Prostate gland (tissue), 2 donors: Measurements from ENCODE around the gene HTR4. TPM values are rescaled to one million over a fixed set of nuclear protein-coding genes. Genes with fewer than 3 reads are reported as not detected.
A peak's percentile ranks its signal among the peaks of the same experiment; 100 is the strongest.
"Not testable (repeated sequence)": the region's sequence is repeated elsewhere in the genome, so short reads cannot be mapped to it uniquely, and the experiment has no call there.

Experiments used
- DNase-seq: peaks from one replicate; pipeline ENCODE4 v3.0.0-alpha.2; 2019; ENCODE audit warnings: low spot score
- H3K27ac ChIP-seq, 2 donors: fragments of 200-600 bp; sonication (generic); 2 replicates each; pipeline ENCODE4 v1.5.1; 2017 to 2019
- H3K27me3 ChIP-seq: fragments of 200-600 bp; sonication (generic); replicated peaks from 2 replicates; pipeline ENCODE4 v1.5.1; 2019; ENCODE audit not compliant: insufficient read depth
- H3K36me3 ChIP-seq, 2 donors: fragments of 200-600 bp; sonication (generic); 1 replicate in 1 of 2; 2 replicates in 1 of 2; pipeline versions ENCODE4 v1.5.1 to v1.8.1; 2017 to 2019
- H3K4me1 ChIP-seq: fragments of 200-600 bp; sonication (generic); replicated peaks from 2 replicates; pipeline ENCODE4 v1.5.1; 2019
- H3K4me3 ChIP-seq, 2 donors: fragments of 200-600 bp; sonication (generic); 2 replicates each; pipeline ENCODE4 v1.5.1; 2017 to 2019
- H3K9me3 ChIP-seq: fragments of 200-600 bp; sonication (generic); 2 replicates; pipeline ENCODE4 v1.5.1; 2017
- CTCF ChIP-seq, 4 experiments: fragments of 200-600 bp in 2 of 4; fragments of 450-650 bp in 2 of 4; sonication (generic) in 2 of 4; IDR thresholded peaks; 1 replicate in 3 of 4; 2 replicates in 1 of 4; pipeline ENCODE4 v1.5.1; 2016 to 2019; ENCODE audit warnings: antibody characterized with exemption in 4 of 4, mild to moderate bottlenecking in 2 of 4, moderate library complexity in 2 of 4
- POLR2A ChIP-seq: fragments of 450-650 bp; IDR thresholded peaks from one replicate; pipeline ENCODE4 v1.6.1; 2016; ENCODE audit warnings: antibody characterized with exemption, mild to moderate bottlenecking
- POLR2AphosphoS5 ChIP-seq: sonication (generic); formaldehyde crosslinking; IDR thresholded peaks from one replicate; pipeline ENCODE4 v1.6.1; 2017; ENCODE audit warnings: antibody characterized with exemption
- WGBS: methylation state at CpG from one replicate; pipeline ENCODE4 v1.1.5; 2018; 5-methylcytosine and 5-hydroxymethylcytosine counted together
- intact Hi-C: fragments of 100-400 bp; cut with DNase I; formaldehyde crosslinking; loops from one replicate; pipeline ENCODE4 v1.14.2; 2022
- total RNA-seq, 2 donors: library from RNA; depleted of rRNA; stranded (reverse); fragments of >200 nt; gene quantifications; one replicate each; pipeline ENCODE4 v1.1.0, GENCODE V29; 2016

HTR4 gene
- total RNA-seq, 2 donors from 2014 or later = 2.1 TPM; not detected in 1

- no peak for DNase-seq
- Histone ChIP-seq H3K27ac (no peak overlapping the region), H3K4me3 (no peak overlapping the region), H3K9me3 (no peaks in the 10 kb centered on the region), H3K36me3 (no peaks in the 10 kb centered on the region), H3K4me1 (no peaks in the 10 kb centered on the region), H3K27me3 (no peaks in the 10 kb centered on the region)
- 92% methylated on average over 8 of the region's 8 CpGs for WGBS
- TF ChIP-seq POLR2AphosphoS5 (no peak), POLR2A (no peak), CTCF (IDR thresholded peaks at IDR 0.05) (no peak)
- intact Hi-C loops = no loop called here
Observed at GRCh38 chr5:148474025-148474511, 180.3 kb downstream of the HTR4 start.

GRCh38 chr5:148471379-148471778 lies 182.9 kb downstream of the HTR4 start:
- Histone ChIP-seq H3K9me3 (no peaks in the 10 kb centered on the region), H3K36me3 (no peaks in the 10 kb centered on the region), H3K4me3 (no peak overlapping the region), H3K27ac (no peak overlapping the region), H3K27me3 (no peaks in the 10 kb centered on the region), H3K4me1 (no peaks in the 10 kb centered on the region)
- DNase-seq = no peak
- intact Hi-C loops = no loop called here
- no peak for TF ChIP-seq POLR2A
- 56% methylated on average over 2 of the region's 2 CpGs for WGBS

GRCh38 chr5:148469501-148469935 lies 184.8 kb downstream of the HTR4 start:
- intact Hi-C loops = no loop called here
- DNase-seq = peak; percentile 22
- H3K27ac ChIP-seq = no peak overlapping the region
- no peak overlapping the region for H3K4me3 ChIP-seq
- H3K9me3 ChIP-seq = no peaks in the 10 kb centered on the region
- H3K36me3 ChIP-seq = no peaks in the 10 kb centered on the region
- no peak for TF ChIP-seq POLR2A
- TF ChIP-seq POLR2AphosphoS5 = peak; percentile 52
- no peaks in the 10 kb centered on the region for H3K4me1 ChIP-seq
- H3K27me3 ChIP-seq = no peaks in the 10 kb centered on the region
- 53% methylated on average over 4 of the region's 4 CpGs for WGBS

GRCh38 chr5:148468746-148469145 lies 185.6 kb downstream of the HTR4 start:
- H3K9me3 ChIP-seq, H3K4me1 ChIP-seq, H3K27ac ChIP-seq, intact Hi-C loops, H3K36me3 ChIP-seq, H3K27me3 ChIP-seq, DNase-seq, H3K4me3 ChIP-seq: not testable (repeated sequence)
- 85% methylated on average over 5 of the region's 5 CpGs for WGBS

- intact Hi-C loops = no loop called here
- 96% methylated on average over 1 of the region's 1 CpG for WGBS
Observed at GRCh38 chr5:148467958-148468357, 186.4 kb downstream of the HTR4 start.

GRCh38 chr5:148466236-148466580 lies 188.1 kb downstream of the HTR4 start:
- Histone ChIP-seq H3K9me3 (no peaks in the 10 kb centered on the region), H3K27ac (no peak overlapping the region), H3K36me3 (no peaks in the 10 kb centered on the region), H3K4me1 (no peaks in the 10 kb centered on the region), H3K4me3 (no peak overlapping the region), H3K27me3 (no peaks in the 10 kb centered on the region)
- intact Hi-C loops = no loop called here
- no peak for TF ChIP-seq POLR2A
- no peak for TF ChIP-seq CTCF (IDR thresholded peaks at IDR 0.05)
- no peak for DNase-seq
- WGBS = 52% methylated on average over 4 of the region's 4 CpGs

More at GRCh38 chr5:148467958-148468357, 186.4 kb downstream of the HTR4 start:
- TF ChIP-seq CTCF (IDR thresholded peaks at IDR 0.05) (no peak), POLR2AphosphoS5 (no peak), POLR2A (no peak)
- Histone ChIP-seq H3K36me3 (no peaks in the 10 kb centered on the region), H3K9me3 (no peaks in the 10 kb centered on the region), H3K27ac (no peak overlapping the region), H3K4me3 (no peak overlapping the region), H3K27me3 (no peaks in the 10 kb centered on the region), H3K4me1 (no peaks in the 10 kb centered on the region)
- no peak for DNase-seq
